HG03108 (cell line): ENCODE data around the gene MYOT.
A peak's percentile ranks its signal among the peaks of the same experiment; 100 is the strongest.
"Not testable (repeated sequence)": the region's sequence is repeated elsewhere in the genome, so short reads cannot be mapped to it uniquely, and the experiment has no call there.

ENCODE experiments used
- ATAC-seq: cut with Tn5 transposase; IDR thresholded peaks from one replicate; pipeline ENCODE4 v1.9.1; 2021; ENCODE audit warnings: moderate library complexity; ENCODE audit not compliant: unreplicated experiment

Gene MYOT

GRCh38 chr5:137856201-137856600 lies 11.5 kb upstream of the MYOT start:
- ATAC-seq, result no peak

DNA sequence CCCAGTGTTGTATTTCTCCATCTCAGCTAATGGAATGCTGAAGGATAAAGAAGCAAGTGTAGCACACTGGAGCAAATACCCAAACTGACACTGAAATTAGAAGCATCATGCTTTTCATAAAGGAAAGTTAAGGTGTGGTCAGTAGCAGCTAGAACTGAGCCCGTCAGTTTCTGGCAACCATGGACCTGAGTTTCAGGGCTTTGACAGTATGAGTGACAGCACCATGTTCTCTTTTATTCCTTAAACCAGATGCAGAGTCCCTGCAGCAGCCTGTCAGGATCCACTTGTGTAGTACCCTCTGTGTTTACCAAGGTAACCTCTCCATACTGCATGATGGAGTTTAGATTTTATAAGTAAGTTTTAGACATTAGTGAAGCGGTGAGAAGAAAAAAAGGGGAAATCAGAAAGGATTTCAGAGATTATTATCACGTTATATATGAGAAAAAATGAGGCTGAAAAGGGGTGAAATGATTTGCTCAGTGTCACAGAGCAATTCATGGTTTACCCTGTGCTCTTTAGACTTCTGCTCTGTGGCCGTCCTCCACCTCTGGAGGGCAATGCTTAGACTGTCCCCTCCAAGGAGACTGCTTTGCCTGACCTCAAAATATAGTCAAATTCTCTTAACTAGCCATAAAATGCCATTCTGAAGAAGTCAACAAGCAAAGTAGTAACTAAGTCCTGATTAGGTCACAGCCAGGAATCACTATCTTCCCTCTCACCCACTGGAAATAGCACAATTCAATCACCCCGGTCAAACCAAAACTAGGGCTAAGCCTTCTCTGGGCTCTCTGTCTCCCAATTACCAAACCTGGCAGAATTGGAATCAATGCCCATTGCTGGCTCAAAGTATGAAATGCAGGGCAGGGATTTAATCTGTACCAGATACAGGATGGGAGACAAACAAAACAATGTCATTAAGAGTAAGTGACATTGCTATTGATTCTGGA lies 10.5 kb upstream of the MYOT start:
- no peak for ATAC-seq

DNA sequence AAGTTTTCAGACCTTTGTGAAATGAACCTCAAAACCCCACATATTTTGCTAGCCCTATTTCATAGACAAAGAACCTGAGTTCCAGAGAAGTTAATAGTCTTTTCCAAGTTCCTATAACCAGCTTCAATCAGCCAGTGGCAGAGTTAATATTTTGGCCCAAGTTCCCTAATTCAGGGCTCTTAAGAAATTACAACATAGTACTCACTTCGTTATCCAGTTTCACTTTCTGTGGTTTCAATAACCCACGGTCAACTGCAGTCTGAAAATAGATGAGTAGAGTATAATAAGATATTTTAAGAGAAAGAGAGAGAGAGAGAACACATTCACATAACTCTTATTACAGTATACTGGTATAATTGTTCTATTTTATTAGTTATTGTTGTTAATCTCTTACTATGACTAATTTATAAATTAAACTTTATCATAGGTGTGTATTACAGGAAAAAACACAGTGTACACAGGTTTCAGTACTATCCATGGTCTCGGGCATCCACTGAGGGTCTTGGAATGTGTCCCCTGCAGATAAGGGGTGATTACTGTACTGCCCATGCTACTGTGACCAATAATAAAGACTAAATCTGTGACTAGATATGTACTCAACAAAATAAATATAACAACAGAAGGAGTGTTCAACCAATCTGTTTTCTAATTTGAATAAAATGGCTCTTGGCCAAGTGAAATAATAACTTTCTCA lies 9.3 kb upstream of the MYOT start:
- peak; percentile 72 for ATAC-seq

- no peak for ATAC-seq
Measured at GRCh38 chr5:137858954-137859353, 8.7 kb upstream of the MYOT start.

- no peak for ATAC-seq
Measured at GRCh38 chr5:137862251-137862650, 5.4 kb upstream of the MYOT start.

DNA sequence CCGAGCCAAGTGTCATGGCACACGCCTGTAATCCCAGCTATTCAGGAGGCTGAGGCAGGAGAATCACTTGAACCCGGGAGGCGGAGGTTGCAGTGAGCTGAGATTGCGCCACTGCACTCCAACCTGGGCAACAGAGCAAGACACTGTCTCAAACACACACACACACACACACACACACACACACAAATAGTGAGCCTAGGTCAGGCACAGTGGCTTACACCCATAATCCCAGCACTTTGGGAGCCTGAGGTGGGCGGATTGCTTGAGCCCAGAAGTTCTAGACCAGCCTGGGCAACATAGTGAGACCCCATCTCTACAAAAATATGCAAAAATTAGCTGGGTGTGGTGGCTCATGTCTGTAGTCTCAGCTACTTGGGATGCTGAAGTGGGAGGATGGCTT lies 4.0 kb upstream of the MYOT start:
- not testable (repeated sequence) for ATAC-seq

DNA sequence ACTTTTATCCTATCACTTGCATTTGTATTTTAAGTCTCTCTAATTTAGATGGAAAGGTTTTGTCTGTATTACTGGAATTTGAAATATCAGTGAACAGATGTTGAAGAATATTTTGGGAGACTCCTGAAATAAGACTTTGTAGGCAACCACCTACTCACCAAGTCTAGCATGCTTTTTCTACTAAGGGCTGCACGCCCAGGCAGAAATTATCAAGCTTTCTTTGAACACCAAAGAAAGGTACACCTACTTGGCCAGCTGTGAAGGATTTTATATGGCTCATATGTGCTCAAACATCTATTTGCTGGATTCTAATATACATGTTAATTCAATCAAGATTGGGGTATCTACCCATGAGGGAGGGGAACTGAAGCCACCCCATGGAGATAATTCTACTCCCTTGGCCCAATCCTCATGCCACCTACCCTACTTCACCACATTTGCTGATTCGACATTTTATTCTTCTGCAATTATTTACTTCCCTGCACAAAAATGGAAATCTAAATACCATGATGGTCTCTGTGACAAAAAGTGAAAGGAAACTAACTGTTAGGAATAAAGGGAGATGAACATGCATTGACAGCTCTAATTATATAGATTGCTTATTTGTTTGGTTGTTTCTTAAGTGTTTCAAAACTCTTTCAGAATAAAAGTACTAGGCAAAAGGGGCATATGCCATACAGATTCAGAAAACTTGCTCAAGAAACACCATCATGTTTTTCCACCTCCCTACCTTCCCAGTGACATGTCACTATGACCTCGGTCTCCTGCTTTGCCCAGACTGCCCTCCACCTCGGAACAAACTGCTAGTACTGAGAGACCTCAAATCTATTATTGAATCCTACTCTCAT lies 895 bp upstream of the MYOT start:
- ATAC-seq, result no peak

DNA sequence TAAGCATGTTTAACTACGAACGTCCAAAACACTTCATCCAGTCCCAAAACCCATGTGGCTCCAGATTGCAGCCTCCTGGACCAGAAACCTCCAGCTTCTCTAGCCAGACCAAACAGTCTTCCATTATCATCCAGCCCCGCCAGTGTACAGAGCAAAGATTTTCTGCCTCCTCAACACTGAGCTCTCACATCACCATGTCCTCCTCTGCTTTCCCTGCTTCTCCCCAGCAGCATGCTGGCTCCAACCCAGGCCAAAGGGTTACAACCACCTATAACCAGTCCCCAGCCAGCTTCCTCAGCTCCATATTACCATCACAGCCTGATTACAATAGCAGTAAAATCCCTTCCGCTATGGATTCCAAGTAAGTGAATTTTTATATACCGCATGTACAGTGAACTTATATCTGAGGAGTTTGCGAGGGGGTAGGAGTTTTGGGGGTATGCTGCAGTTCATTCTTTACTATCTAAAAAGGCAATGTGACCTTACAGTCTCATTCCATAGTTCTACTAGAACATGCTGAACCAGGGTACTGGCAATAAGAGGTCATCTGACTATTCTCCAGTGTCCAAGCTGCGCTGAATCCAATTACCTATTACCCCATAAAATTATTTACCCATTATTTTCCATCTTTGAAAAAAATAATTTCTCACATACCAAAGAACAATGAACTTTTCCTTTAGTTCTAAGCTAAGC lies 3.1 kb downstream of the MYOT start:
- no peak for ATAC-seq

DNA sequence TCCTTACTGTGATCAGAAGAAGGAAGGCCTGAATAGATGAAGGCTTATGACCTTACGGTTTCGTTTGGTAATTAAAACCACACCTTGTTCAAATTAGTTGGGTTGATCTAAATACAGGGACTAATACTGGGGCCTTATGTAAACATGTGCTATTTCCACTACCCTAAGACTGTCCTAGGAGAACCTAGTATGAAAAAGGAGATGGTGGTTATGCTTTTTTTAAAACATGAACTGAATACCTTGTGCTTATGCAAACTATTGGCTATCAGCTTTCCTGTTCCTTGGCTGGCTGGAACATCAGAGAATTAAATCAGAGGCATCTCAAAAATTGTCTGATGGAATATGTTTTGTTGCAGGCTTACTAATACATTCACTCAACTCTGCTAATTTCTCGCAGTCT lies 3.9 kb downstream of the MYOT start:
- ATAC-seq, result no peak

- ATAC-seq, result no peak
Measured at GRCh38 chr5:137872466-137872865, 4.8 kb downstream of the MYOT start.

DNA sequence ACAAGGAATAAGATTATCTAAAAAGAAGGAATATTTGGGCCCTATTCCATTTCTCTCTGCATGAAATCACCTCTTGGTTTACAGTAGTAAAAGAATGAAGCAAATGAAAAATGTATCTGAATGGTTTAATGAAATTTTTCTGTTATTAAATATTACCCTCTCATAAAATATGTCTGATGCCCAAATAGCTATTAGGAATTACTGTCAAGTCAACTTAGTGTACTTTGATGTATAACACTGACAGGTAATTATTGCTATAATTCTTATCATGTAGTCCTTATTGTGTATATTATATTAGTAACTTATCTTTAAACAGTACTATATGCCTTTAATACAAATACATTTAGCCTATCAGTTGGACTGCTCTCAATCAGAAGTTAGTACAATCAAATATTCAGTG lies 8.4 kb downstream of the MYOT start:
- ATAC-seq, result no peak

DNA sequence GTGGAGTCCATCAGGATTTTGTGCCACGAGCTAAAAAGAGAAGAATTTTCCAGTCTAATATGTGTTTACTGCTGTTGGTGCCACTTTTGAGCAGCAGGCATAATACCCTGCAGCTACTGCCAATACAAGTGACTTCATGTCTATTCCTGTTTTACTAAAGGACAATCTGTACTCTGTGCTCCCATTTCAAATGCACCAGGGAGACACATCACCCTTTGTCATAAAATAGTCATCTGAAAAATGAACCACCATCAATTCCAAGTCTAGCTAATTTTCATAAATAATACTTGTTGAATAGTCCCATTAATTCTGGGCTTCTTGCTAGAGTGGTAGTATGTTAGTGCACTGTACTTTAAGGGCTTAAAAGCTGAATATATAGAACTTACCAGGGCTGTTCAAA lies 12.7 kb downstream of the MYOT start:
- ATAC-seq, result no peak

GRCh38 chr5:137887831-137888230 lies 20.2 kb downstream of the MYOT start:
- no peak for ATAC-seq

DNA sequence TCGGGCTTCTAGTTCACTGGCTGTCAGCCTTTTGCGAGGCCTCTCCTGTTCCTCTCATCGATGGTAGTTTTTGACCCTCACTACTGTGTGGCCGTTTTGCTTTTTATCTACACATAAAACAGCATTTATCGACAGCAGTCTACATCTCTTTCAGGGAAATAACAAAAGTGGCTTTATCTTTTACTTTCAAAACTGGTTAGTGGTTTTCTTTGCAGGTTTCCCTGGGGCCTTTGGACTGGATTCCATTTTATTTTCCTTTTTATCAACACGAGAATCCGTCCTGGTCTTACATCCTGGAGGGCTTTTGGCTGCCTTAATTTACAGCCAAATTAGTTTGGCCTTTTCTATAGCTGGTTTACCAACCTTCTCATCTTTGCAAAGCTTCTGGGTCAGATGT lies 20.8 kb downstream of the MYOT start:
- ATAC-seq, result no peak

DNA sequence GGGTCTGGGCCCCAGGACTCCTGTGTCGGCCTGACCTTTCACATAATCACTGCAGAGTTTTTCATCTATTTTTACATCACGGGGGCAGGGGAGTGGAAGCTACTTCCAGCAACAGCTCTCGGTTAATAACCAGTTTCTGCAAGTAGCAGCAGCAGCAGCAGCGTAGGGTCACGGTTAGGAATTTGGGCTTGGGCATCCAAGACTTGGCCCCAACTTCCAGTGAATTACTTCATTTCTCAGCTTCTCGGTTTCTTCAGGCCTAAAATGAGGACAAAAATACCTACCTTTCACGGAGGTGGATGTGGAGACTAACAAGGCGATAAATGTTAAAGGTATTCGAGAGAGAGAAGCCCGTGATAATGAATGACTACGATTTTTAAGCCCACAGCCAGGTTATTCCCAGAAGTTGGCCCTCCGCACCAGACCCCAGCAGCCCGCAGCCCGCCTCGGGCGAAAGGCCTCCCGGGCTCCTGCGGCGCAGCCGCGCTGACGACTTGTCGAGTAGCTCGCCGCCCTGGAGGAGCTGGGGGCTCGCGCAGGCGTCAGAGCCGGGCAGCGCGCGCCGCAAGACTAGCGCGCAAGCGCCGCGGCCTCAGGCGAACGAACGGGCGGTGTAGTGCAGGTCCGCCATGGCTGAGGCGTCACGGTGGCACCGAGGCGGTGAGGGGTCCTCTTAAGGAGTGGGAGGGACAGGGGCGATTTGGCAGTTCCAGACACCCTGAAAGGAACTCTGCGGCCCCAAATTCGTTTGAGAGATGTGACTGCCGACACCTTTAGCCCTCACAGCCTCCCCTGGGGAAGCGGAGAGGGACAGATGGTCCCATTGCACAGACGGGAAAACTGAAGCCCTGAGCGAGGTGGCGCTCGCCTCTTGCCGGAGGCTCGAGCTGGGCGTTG lies 21.5 kb downstream of the MYOT start, which contains the start of gene PKD2L2:
PKD2L2 (plus strand) TSS at position 595 of the 897 bp plus-strand sequence; CDS start at position 630, 35 bp downstream.
- ATAC-seq, result peak; percentile 92

DNA sequence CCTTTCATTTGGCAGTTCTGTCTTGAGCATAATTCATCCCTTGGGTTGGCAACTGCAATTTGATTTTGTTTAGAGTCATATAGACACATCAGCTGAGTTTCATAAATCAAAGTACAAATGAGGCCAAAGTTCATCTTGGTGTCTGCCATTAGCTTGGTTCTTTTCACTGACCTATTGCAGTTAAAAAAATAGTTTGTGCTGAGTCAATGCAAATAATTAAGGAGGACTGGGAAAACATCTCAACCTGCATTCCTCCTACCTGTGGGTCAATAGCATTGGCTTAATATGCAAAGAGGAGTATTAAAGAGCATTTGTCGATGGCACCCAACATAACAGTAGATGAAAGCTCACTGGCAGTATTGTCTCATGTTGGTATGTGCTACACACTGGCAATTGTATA lies 23.2 kb downstream of the MYOT start:
- no peak for ATAC-seq

GRCh38 chr5:137891849-137892248 lies 24.2 kb downstream of the MYOT start:
- no peak for ATAC-seq

GRCh38 chr5:137894586-137894985 lies 26.9 kb downstream of the MYOT start:
- ATAC-seq, result no peak

- ATAC-seq, result no peak
Measured at GRCh38 chr5:137896560-137896959, 28.9 kb downstream of the MYOT start.

GRCh38 chr5:137899493-137899892 lies 31.8 kb downstream of the MYOT start:
- no peak for ATAC-seq
